HepG2 (cell line): ENCODE results near the gene ENDOD1. TPM values are rescaled to one million over a fixed set of nuclear protein-coding genes. Genes with fewer than 3 reads are reported as not detected.
A peak's percentile ranks its signal among the peaks of the same experiment; 100 is the strongest.

Source experiments
- AKNA ChIP-seq: sonication (generic); formaldehyde crosslinking; IDR thresholded peaks from 2 replicates; pipeline ENCODE4 v1.4.0; 2020; ENCODE audit warnings: missing genetic modification reagents, borderline replicate concordance
- CBX5 ChIP-seq: sonication (generic); formaldehyde crosslinking; IDR thresholded peaks from 2 replicates; pipeline ENCODE4 v1.4.0; 2020; ENCODE audit warnings: missing genetic modification reagents, borderline replicate concordance
- CCDC6 ChIP-seq: sonication (generic); formaldehyde crosslinking; IDR thresholded peaks from 2 replicates; pipeline ENCODE4 v1.8.1; 2022; ENCODE audit warnings: mild to moderate bottlenecking, missing genetic modification reagents, moderate library complexity
- CHCHD3 ChIP-seq: sonication (generic); formaldehyde crosslinking; IDR thresholded peaks from 2 replicates; pipeline ENCODE4 v1.8.0; 2022; ENCODE audit warnings: mild to moderate bottlenecking, missing genetic modification reagents, moderate library complexity
- EP300 ChIP-seq, 3 experiments: sonication (generic) in 1 of 3; formaldehyde crosslinking in 1 of 3; IDR thresholded peaks; 2 replicates each; pipeline versions ENCODE4 v1.5.1 to v1.6.1; 2011 to 2020; ENCODE audit warnings: low read depth in 2 of 3, low read length in 2 of 3, borderline replicate concordance in 1 of 3, improper control_type of control experiment in 1 of 3, mild to moderate bottlenecking in 1 of 3, missing genetic modification reagents in 1 of 3, moderate library complexity in 1 of 3
- FOXC1 ChIP-seq: sonication (generic); formaldehyde crosslinking; IDR thresholded peaks from 2 replicates; pipeline ENCODE4 v1.8.0; 2022; ENCODE audit warnings: mild to moderate bottlenecking, missing genetic modification reagents, borderline replicate concordance
- NR1H2 ChIP-seq: sonication (generic); formaldehyde crosslinking; IDR thresholded peaks from 2 replicates; pipeline ENCODE4 v1.8.1; 2022; ENCODE audit warnings: low read depth, missing genetic modification reagents, borderline replicate concordance
- PCBP2 ChIP-seq: fragments of 200-400 bp; formaldehyde crosslinking; optimal IDR thresholded peaks from 2 replicates; pipeline ENCODE3; 2018; ENCODE audit warnings: low read length, low read depth; ENCODE audit not compliant: poor library complexity, severe bottlenecking
- RAD51 ChIP-seq: fragments of 450-650 bp; IDR thresholded peaks from 2 replicates; pipeline ENCODE4 v1.6.1; 2016; ENCODE audit warnings: borderline replicate concordance
- SKI ChIP-seq: fragments of 450-650 bp; IDR thresholded peaks from one replicate; pipeline ENCODE4 v1.6.1; 2018; ENCODE audit warnings: mild to moderate bottlenecking; ENCODE audit not compliant: partially characterized antibody
- SP140L ChIP-seq: sonication (generic); formaldehyde crosslinking; IDR thresholded peaks from 2 replicates; pipeline ENCODE4 v1.4.0; 2020; ENCODE audit warnings: missing genetic modification reagents, borderline replicate concordance
- TCF7 ChIP-seq: sonication (generic); IDR thresholded peaks from 2 replicates; pipeline ENCODE4 v1.6.1; 2016; ENCODE audit warnings: antibody characterized with exemption, low read depth
- ZFP41 ChIP-seq: sonication (generic); formaldehyde crosslinking; IDR thresholded peaks from 2 replicates; pipeline ENCODE4 v1.4.0; 2020; ENCODE audit warnings: mild to moderate bottlenecking, missing genetic modification reagents, borderline replicate concordance
- ZNF280D ChIP-seq: sonication (generic); formaldehyde crosslinking; IDR thresholded peaks from 2 replicates; pipeline ENCODE4 v1.5.1; 2020; ENCODE audit warnings: mild to moderate bottlenecking, missing genetic modification reagents
- ZNF510 ChIP-seq: sonication (generic); formaldehyde crosslinking; IDR thresholded peaks from 2 replicates; pipeline ENCODE4 v1.4.0; 2020; ENCODE audit warnings: low read depth, mild to moderate bottlenecking, missing genetic modification reagents
- ZNF550 ChIP-seq: sonication (generic); formaldehyde crosslinking; IDR thresholded peaks from 2 replicates; pipeline ENCODE4 v1.4.0; 2020; ENCODE audit warnings: mild to moderate bottlenecking, missing genetic modification reagents, borderline replicate concordance
- ZNF569 ChIP-seq: sonication (generic); formaldehyde crosslinking; IDR thresholded peaks from 2 replicates; pipeline ENCODE4 v1.5.0; 2020; ENCODE audit warnings: mild to moderate bottlenecking, missing genetic modification reagents, moderate library complexity, borderline replicate concordance
- polyA plus RNA-seq, 8 experiments: library from polyadenylated mRNA; depleted of rRNA in 3 of 8; stranded (reverse) in 7 of 8; unstranded in 1 of 8; fragments of >200 nt; fragmentation: Illumina TruSeq in 4 of 8; extraction: Trizol in 4 of 8; gene quantifications; 2 replicates each; pipeline versions ENCODE4 v1.2.1 to v1.2.3, GENCODE V29; 2011 to 2016; ENCODE audit warnings: low read depth in 4 of 8, missing spikeins in 1 of 8, mixed read lengths in 1 of 8; ENCODE audit not compliant: insufficient read depth in 1 of 8
- total RNA-seq, 5 experiments: library from RNA; depleted of rRNA; stranded (reverse); fragments of >200 nt; fragmentation: Illumina TruSeq; extraction: Trizol; gene quantifications; 2 replicates each; pipeline ENCODE4 v1.2.3, GENCODE V29; 2016; ENCODE audit warnings: low read depth in 1 of 5
- TF ChIP-seq, protein P1 (sequence below): sonication (generic); formaldehyde crosslinking; IDR thresholded peaks from 2 replicates; pipeline ENCODE4 v1.4.0; 2020; ENCODE audit warnings: missing genetic modification reagents

Gene ENDOD1
- total and polyA plus RNA-seq, 2 of the 13 experiments (the other 11 are each of a cell fraction or from before 2014, with no cell fraction given): 2.0 to 6.8 TPM

GRCh38 chr11:95067039-95067840 lies 22.4 kb upstream of the ENDOD1 start (continued):
- TF ChIP-seq ZNF280D (CRISPR knock-in tag) (no peak; the same call in 1 of the 2 replicates), RAD51 (no peak), NR1H2 (CRISPR knock-in tag) (no peak), SP140L (CRISPR knock-in tag) (no peak), CBX5 (peak; percentile 62; the same call in 1 of the 2 replicates), FOXC1 (CRISPR knock-in tag) (no peak), ZFP41 (CRISPR knock-in tag) (0 out of 2 replicates have a peak, but pooled peaks have one; percentile 61), SKI (peak; percentile 63), ZNF510 (no peak), CHCHD3 (no peak), TCF7 (no peak), ZNF550 (CRISPR knock-in tag) (no peak), ZNF569 (CRISPR knock-in tag) (no peak), PCBP2 (no peak), CCDC6 (CRISPR knock-in tag) (peak; percentile 34; the same call in 1 of the 2 replicates), EP300 (IDR thresholded peaks at IDR 0.05; ENCODE audit: low read depth in 2 of 2, low read length in 2 of 2) (no peak), EP300 (CRISPR knock-in tag; IDR thresholded peaks at IDR 0.05; ENCODE audit: borderline replicate concordance) (no peak), AKNA (CRISPR knock-in tag) (no peak)
- TF ChIP-seq, protein P1, sequence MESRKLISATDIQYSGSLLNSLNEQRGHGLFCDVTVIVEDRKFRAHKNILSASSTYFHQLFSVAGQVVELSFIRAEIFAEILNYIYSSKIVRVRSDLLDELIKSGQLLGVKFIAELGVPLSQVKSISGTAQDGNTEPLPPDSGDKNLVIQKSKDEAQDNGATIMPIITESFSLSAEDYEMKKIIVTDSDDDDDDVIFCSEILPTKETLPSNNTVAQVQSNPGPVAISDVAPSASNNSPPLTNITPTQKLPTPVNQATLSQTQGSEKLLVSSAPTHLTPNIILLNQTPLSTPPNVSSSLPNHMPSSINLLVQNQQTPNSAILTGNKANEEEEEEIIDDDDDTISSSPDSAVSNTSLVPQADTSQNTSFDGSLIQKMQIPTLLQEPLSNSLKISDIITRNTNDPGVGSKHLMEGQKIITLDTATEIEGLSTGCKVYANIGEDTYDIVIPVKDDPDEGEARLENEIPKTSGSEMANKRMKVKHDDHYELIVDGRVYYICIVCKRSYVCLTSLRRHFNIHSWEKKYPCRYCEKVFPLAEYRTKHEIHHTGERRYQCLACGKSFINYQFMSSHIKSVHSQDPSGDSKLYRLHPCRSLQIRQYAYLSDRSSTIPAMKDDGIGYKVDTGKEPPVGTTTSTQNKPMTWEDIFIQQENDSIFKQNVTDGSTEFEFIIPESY: no peak
